Endothelial cell of umbilical vein (primary cell): ENCODE data around the gene BRK1. TPM values are rescaled to one million over a fixed set of nuclear protein-coding genes. Genes with fewer than 3 reads are reported as not detected.

ENCODE experiments used
- BruUV-seq: library from RNA; stranded (reverse); fragments of 400-500 nt; replicated peaks from 2 replicates; lab custom pipeline; 2021; lab: Mats Ljungman, UMichigan
- CTCF ChIA-PET: fragments of 300-600, 350-600 bp; sonication (Branson Sonifier 250); formaldehyde crosslinking; loops from one replicate; lab custom pipeline; 2021; ENCODE audit warnings: antibody characterized with exemption, inconsistent platforms; lab: Charles Lee
- POLR2A ChIA-PET: fragments of 300-600, 350-600 bp; sonication (Branson Sonifier 250); formaldehyde crosslinking; loops from one replicate; lab custom pipeline; 2021; ENCODE audit warnings: antibody characterized with exemption, inconsistent platforms; lab: Charles Lee
- DNase-seq: peaks from one replicate; pipeline ENCODE4 v3.0.0-alpha.2; 2011; ENCODE audit warnings: low read depth, low spot score
- FAIRE-seq: peaks from 2 replicates; lab custom pipeline; 2011; peaks lifted over from hg19 to GRCh38; lab: Jason Lieb, UNC
- H2AFZ ChIP-seq: 2 replicates; pipeline ENCODE4 v1.6.0; 2012; ENCODE audit warnings: low read depth, low read length, control low read depth, inconsistent platforms
- H3K27ac ChIP-seq: 2 replicates; pipeline ENCODE4 v1.5.1; 2011; ENCODE audit warnings: low read depth, mild to moderate bottlenecking, control low read depth, low read length, moderate library complexity; ENCODE audit not compliant: insufficient read depth
- H3K27me3 ChIP-seq, 2 experiments: 2 replicates each; pipeline versions ENCODE4 v1.6.0 to v1.6.1; 2011; ENCODE audit warnings: low read length in 2 of 2, mixed read lengths in 1 of 2; ENCODE audit not compliant: control insufficient read depth in 2 of 2, insufficient read depth in 2 of 2
- H3K36me3 ChIP-seq, 2 experiments: 2 replicates in 1 of 2; 3 replicates in 1 of 2; pipeline ENCODE4 v1.5.1; 2011; ENCODE audit warnings: low read length in 2 of 2, mild to moderate bottlenecking in 1 of 2, moderate library complexity in 1 of 2; ENCODE audit not compliant: control insufficient read depth in 2 of 2, insufficient read depth in 2 of 2; ENCODE audit errors: extremely low read depth in 1 of 2
- H3K4me1 ChIP-seq: 3 replicates; pipeline ENCODE4 v1.5.1; 2011; ENCODE audit warnings: mild to moderate bottlenecking, low read length; ENCODE audit not compliant: control insufficient read depth, insufficient read depth; ENCODE audit errors: extremely low read depth
- H3K4me2 ChIP-seq: 2 replicates; pipeline ENCODE4 v1.6.1; 2011; ENCODE audit warnings: low read length, control low read depth, mixed read lengths; ENCODE audit not compliant: insufficient read depth
- H3K4me3 ChIP-seq, 3 experiments: fragments of 200-600 bp in 1 of 3; sonication (generic), shearing (Covaris generic) in 1 of 3; replicated peaks in 1 of 3; 2 replicates each; pipeline ENCODE4 v1.5.1; 2011 to 2016; ENCODE audit warnings: control low read depth in 3 of 3, low read length in 3 of 3, mild to moderate bottlenecking in 2 of 3, inconsistent platforms in 1 of 3, low read depth in 1 of 3, moderate library complexity in 1 of 3; ENCODE audit not compliant: insufficient read depth in 1 of 3
- H3K79me2 ChIP-seq: 2 replicates; pipeline ENCODE4 v1.6.0; 2012; ENCODE audit warnings: low read length, inconsistent platforms; ENCODE audit not compliant: control insufficient read depth, insufficient read depth
- H3K9ac ChIP-seq: replicated peaks from 2 replicates; pipeline ENCODE3; 2011; ENCODE audit warnings: low read length, control low read depth; ENCODE audit not compliant: insufficient read depth; ENCODE audit errors: extremely low read depth
- H3K9me1 ChIP-seq: replicated peaks from 3 replicates; pipeline ENCODE4 v1.6.0; 2011; ENCODE audit warnings: mild to moderate bottlenecking, low read length; ENCODE audit not compliant: control insufficient read depth, insufficient read depth; ENCODE audit errors: extremely low read depth
- H3K9me3 ChIP-seq: replicated peaks from 2 replicates; pipeline ENCODE4 v1.5.1; 2012; ENCODE audit warnings: low read length, inconsistent platforms; ENCODE audit not compliant: control insufficient read depth, insufficient read depth
- H4K20me1 ChIP-seq: replicated peaks from 2 replicates; pipeline ENCODE3; 2011; ENCODE audit warnings: mild to moderate bottlenecking, low read length; ENCODE audit not compliant: control insufficient read depth, insufficient read depth; ENCODE audit errors: extremely low read depth
- EZH2 ChIP-seq: IDR thresholded peaks from 2 replicates; pipeline ENCODE4 v1.6.1; 2012; ENCODE audit warnings: borderline replicate concordance, low read depth, mild to moderate bottlenecking, moderate library complexity, low read length, inconsistent platforms; ENCODE audit not compliant: severe bottlenecking
- FOS ChIP-seq: IDR thresholded peaks from 2 replicates; pipeline ENCODE4 v1.6.1; 2011; ENCODE audit warnings: mild to moderate bottlenecking, low read length, moderate library complexity, borderline replicate concordance; ENCODE audit not compliant: insufficient read depth
- GATA2 ChIP-seq: IDR thresholded peaks from 2 replicates; pipeline ENCODE4 v1.7.0; 2011; ENCODE audit warnings: low read depth, mild to moderate bottlenecking, moderate library complexity, mixed read lengths, low read length; ENCODE audit not compliant: insufficient read length, insufficient read depth
- JUN ChIP-seq: IDR thresholded peaks from 2 replicates; pipeline ENCODE4 v1.6.1; 2011; ENCODE audit warnings: borderline replicate concordance, low read depth; ENCODE audit not compliant: insufficient read length, insufficient read depth
- MAX ChIP-seq: IDR thresholded peaks from 2 replicates; pipeline ENCODE4 v1.6.1; 2011; ENCODE audit not compliant: insufficient read depth, insufficient read length
- MYC ChIP-seq: IDR thresholded peaks from one replicate; pipeline ENCODE4 v1.6.1; 2011; ENCODE audit warnings: mild to moderate bottlenecking, low read depth, low read length
- POLR2A ChIP-seq: IDR thresholded peaks from 2 replicates; pipeline ENCODE4 v1.6.1; 2012; ENCODE audit warnings: low read depth, mild to moderate bottlenecking, control low read depth, low read length
- POLR2AphosphoS5 ChIP-seq: IDR thresholded peaks from 2 replicates; pipeline ENCODE4 v1.6.1; 2012; ENCODE audit warnings: low read depth, mild to moderate bottlenecking, control low read depth, low read length, moderate library complexity; ENCODE audit not compliant: insufficient read depth
- dilution Hi-C: fragments of 300-500 bp; cut with MboI; formaldehyde crosslinking; loops from one replicate; pipeline ENCODE4 v1.15.0; 2019; ENCODE audit warnings: low sequenced_read_pairs; ENCODE audit not compliant: extremely low pct_ligation_motif_present
- intact Hi-C: fragments of 100-400 bp; cut with micrococcal nuclease; formaldehyde crosslinking; loops from one replicate; pipeline ENCODE4 v1.10.0; 2022
- polyA plus RNA-seq, 4 experiments: library from polyadenylated mRNA; depleted of rRNA in 3 of 4; stranded (reverse) in 3 of 4; unstranded in 1 of 4; fragments of >200 nt; gene quantifications; 2 replicates each; pipeline versions ENCODE4 v1.2.1 to v1.2.3, GENCODE V29; 2011 to 2012; ENCODE audit warnings: missing spikeins in 1 of 4
- total RNA-seq: library from RNA; stranded (reverse); gene quantifications from 2 replicates; pipeline ENCODE4 v1.2.3, GENCODE V29; 2021
- TF ChIP-seq, protein P1 (sequence below), 2 donors: IDR thresholded peaks; 1 replicate in 1 of 2; 2 replicates in 1 of 2; pipeline ENCODE4 v1.5.1; 2011; ENCODE audit warnings: low read length in 2 of 2, mild to moderate bottlenecking in 2 of 2, moderate library complexity in 2 of 2, control low read depth in 1 of 2, inconsistent platforms in 1 of 2, low read depth in 1 of 2; ENCODE audit not compliant: insufficient read depth in 1 of 2; ENCODE audit errors: extremely low read depth in 1 of 2

BRK1 gene
- total and polyA plus RNA-seq, 2 donors (not counting 3 experiments of a cell fraction or from before 2014, with no cell fraction given), result 123 to 144 TPM

GRCh38 chr3:10155123-10155472, 39.6 kb downstream of the BRK1 start:
- Histone ChIP-seq H3K4me2 (no peak overlapping the region), H3K27ac (no peak overlapping the region), H3K36me3 (peaks cover 5 to 13% of the 10 kb centered on the region in 2 experiments), H3K4me3 (no peak overlapping the region), H3K27me3 (no peaks in the 10 kb centered on the region), H3K79me2 (no peaks in the 10 kb centered on the region), H3K9me3 (no peaks in the 10 kb centered on the region), H2AFZ (no peak overlapping the region), H3K9me1 (no peaks in the 10 kb centered on the region), H3K9ac (no peak overlapping the region), H3K4me1 (no peaks in the 10 kb centered on the region), H4K20me1 (no peaks in the 10 kb centered on the region)
- dilution Hi-C loops (no loop called here), intact Hi-C loops (no loop called here)
- CTCF ChIA-PET, result interaction anchor here (1.0 kb wide), 1 partner anchor 8 kb away, joined by 3 read pairs; no protein-coding TSS in a partner anchor
- DNase-seq (no peak), FAIRE-seq (no peak)
- TF ChIP-seq EZH2 (no peak), MAX (no peak), POLR2AphosphoS5 (no peak), JUN (no peak), GATA2 (no peak), MYC (no peak), POLR2A (no peak), FOS (no peak)
- TF ChIP-seq, protein P1, sequence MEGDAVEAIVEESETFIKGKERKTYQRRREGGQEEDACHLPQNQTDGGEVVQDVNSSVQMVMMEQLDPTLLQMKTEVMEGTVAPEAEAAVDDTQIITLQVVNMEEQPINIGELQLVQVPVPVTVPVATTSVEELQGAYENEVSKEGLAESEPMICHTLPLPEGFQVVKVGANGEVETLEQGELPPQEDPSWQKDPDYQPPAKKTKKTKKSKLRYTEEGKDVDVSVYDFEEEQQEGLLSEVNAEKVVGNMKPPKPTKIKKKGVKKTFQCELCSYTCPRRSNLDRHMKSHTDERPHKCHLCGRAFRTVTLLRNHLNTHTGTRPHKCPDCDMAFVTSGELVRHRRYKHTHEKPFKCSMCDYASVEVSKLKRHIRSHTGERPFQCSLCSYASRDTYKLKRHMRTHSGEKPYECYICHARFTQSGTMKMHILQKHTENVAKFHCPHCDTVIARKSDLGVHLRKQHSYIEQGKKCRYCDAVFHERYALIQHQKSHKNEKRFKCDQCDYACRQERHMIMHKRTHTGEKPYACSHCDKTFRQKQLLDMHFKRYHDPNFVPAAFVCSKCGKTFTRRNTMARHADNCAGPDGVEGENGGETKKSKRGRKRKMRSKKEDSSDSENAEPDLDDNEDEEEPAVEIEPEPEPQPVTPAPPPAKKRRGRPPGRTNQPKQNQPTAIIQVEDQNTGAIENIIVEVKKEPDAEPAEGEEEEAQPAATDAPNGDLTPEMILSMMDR (IDR thresholded peaks at IDR 0.05; ENCODE audit: extremely low read depth in 1 of 2, insufficient read depth in 1 of 2, low read depth in 1 of 2, low read length in 2 of 2), result no peak
- POLR2A ChIA-PET, result interaction anchor here (0.6 kb wide), 2 partner anchors 86 to 106 kb away, joined by 3 to 4 read pairs; no protein-coding TSS in a partner anchor
- BruUV-seq, result no TSS peak
